Activated CD8-positive, alpha-beta memory T cell treated with anti-CD3 and anti-CD28 coated beads, Interleukin-2, amount 50 U/mL, for 1 hour (primary cell): ENCODE data around the gene B3GALT5.

Experiments
- DNase-seq: peaks from one replicate; pipeline ENCODE4 v3.0.0-alpha.2; 2020; ENCODE audit errors: extremely low read depth

Gene B3GALT5

DNA sequence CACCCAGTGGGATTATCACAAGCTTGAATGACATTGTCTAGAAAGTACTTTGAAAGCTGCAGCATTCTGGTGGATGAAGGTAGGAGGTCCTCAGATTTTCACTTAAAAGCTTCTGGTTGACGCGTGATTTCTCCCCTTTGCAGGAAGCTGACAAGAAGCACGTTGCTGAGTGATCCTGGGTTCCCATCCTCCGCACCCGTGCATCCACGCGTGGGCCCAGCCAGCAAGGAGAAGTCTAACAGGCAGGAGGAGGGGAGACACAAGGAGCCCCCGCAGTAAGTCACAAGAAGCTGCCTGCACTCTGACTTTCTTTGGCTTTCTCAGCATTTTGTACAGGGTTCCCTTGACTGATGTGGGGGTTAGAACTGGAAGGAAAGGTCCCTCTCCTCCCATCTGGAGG, 7.8 kb upstream of the B3GALT5 start:
- DNase-seq, result no peak

DNA sequence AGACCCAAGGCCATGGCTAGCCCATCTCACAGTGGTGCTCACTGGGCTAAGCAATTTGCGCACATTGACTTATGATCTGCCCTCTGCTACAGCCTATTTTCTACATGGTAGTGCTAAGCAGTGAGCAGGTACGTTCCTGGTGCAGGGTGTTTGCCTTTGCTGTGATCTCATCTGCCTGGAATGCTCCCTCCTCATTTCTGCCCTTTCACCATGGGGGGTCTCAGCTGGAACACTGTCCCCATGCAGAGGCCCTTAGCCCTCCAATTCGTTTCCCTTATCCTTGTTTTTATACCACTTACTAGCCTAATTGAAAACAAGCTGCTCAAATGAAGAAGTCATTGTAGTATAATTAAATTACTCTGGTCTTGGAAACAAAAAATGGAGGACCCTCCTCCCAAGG, 2.0 kb upstream of the B3GALT5 start:
- DNase-seq, result no peak

DNA sequence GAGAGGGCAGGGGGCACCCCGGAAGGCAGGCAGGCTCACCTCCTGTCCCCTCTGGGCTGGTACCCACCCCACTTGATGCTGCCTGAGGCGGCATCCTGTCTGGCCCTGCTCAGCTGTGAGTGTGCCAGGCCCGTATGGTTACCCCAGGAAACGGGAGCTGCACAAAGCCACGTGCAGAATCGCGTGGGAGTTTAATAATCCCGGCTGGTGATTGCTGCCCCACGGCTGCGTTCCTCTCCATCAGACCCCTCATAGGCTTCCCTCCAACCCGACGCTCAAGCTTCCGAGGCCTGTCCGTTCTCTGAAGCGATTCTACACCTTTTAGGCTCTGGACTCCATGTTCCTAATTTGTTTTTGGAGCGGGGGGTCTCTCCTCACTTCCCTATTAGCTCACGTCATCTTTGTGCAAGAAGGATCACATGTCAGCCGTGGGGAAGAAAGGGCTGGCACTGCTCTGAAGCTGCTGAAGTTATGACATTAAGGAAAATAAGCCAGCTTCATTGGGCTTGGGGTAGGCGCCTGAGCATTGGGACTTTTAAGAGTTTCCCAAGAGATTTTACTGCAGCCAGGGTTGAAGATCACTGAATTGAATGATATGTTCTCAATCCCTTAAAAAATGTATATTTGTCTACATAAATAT, 1.1 kb upstream of the B3GALT5 start:
- DNase-seq, result no peak

DNA sequence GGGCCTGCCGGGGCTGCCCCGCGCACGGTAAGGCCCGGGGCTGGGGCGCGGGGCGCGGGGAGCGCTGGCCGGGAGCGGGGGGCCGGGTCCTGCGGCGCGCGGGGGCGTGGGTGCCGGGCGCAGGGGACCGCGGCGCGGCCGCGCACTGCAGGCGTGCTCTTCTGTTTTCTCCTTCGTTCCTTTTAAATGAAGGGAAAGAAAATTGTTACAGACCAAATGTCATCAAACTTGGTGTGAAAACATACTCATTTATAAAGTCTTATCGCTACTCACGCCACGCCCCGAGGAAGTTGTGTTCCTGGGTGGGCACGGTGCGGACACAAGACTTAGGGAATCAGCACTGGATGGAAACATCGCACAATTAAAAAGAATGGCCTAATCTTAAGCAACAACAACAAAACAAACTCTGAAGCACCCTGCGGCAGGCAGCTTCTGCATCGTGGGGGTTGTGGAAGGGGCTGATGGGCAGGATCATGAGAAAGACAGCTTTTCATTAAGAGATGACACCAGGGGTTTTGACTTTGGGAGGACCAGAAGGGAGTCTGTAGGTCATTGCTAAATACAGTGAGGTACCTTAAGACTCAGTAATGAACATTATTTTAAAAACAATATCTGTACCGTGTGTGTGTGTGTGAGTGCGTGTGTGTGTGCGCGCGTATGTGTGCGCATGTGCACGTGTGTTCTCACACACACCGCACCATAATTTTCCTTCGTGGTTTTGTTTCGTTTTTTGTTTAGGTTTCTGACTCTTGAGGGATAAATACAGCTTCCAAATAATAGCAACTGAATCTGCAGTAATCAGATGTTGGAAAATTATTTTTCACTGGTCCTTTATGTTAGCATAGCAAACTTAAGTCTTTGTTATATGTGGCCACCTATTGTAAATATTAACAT, 548 bp downstream of the B3GALT5 start:
- DNase-seq, result no peak

DNA sequence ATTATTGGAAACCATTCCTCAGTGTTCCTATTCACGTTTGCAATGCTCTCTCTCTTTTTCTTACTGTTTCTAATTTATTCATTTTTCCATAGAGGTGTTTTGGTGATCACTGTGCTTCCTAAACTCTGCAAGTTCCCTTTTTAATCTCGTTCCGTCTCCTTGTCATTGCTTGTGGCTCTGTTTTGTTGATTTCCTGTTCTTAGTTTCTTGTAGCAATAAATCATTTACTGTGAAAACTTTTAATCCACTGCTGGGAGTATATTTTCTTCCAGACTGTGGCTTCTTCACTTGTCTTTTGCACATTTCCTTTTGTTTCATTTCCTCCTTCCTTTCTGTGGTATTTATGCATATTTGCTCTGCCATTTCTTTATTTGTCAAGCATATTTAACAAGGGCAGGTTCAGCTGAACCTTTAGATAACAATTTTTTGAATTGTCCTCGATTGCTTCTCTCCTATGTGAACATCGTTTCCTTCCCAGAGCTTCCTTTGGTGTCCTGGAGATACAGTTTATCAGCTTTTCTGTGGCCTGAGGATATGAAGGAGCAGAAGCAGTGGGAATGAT, 3.6 kb downstream of the B3GALT5 start:
- DNase-seq, result no peak

DNA sequence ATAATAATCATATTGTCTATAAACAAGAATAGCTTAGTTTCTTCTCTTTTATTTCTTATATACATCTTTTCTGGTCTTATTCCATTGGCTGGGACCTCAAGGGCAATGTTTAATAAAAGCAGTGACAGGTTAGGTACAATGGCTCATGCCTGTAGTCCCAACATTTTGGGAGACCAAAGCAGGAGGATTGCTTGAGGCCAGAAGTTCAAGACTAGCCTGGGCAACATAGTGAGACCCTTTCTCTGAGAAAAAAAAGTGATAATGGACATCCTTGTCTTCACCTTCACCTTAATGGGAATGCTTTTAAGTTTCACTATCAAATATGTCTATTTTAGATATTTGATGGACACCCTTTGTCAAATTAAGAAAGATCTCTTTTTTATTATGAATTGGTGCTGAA, 8.1 kb downstream of the B3GALT5 start:
- no peak for DNase-seq

DNA sequence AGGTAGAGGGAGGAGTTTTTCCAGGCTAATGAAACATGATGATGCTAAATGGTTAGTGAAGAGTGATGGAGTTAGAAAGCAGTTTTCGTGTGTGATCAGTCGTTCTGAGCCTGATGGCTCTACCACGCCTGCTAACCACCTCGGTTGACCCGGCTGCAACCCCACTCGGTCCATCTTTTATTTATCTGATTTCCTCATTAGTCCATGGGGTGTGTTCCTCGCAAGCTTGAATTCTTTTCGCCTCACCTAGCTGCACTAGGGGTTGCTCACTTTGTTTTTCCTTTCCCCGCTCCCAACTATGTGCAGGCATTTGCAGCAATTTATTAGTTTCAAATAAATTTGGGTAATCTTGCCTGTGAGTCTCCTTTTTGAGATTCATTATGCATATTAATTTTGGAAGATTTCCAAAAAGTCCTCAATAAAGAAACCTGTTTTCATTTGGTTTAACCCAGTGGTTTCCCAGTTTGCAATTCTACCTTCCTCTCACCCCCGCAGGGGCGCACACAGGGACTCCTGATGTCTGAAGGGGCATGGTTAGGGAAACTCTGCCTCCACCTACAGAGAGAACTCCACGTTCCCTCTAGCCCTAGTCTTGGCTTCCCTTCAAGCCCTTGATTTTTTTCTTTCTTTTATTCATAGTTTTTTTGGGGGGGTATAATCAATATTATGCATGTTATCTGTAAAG, 12.6 kb downstream of the B3GALT5 start:
- no peak for DNase-seq

DNA sequence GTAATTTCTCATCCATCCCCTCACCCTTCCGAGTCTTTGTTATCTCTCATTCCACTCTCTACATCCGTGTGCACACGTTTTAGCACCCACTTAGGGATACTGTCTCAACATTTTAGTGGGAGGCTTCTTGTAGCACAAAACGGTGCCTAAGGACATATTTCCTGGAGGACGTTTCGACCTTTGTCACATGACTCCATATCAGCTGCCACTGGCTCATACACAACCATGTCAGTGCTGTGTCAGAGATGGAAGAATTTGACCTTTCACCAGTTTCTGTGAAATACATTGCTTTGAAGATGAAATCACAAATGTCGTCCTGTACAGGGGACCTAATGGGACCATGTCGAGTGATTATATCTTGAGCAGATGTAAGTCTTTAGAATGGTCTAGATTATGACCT, 15.6 kb downstream of the B3GALT5 start:
- DNase-seq, result no peak

DNA sequence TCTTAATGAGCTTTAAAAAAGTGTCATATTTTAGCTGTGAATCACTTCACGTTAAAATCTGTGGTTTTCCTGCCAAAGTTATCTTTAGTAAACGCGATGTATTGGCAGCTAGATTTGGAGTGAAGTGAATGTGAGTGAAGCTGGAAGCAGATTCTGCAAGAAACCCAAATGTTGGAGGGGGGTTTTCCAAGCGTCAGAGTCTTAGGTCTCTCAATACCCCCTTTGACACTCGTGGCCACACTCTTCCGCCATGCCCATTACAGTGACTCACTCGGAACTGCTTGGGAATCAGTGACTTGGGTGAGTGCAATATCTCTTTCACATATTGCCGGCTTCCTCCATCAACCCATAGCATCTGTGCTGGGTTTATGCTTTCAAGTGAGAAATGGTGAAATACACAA, 17.5 kb downstream of the B3GALT5 start:
- no peak for DNase-seq

DNA sequence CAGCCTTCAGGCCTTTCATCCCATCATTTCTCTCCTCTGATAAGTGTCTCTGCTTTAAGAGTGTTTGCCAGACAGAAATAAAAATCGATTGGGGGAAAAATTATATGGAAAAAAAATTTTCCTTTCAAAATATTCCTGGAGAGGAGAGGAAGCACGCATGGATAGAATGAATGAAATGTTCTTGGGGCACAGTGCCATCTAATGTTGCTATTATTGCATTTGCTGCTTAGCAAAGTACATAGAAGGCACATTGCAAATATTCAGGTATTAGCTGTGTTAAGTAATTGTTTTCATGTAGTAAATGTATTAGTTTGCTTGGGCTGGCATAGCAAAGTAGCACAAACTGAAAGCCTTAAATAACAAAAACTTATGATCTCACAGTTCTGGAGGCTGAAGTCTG, 18.1 kb downstream of the B3GALT5 start:
- DNase-seq, result no peak

DNA sequence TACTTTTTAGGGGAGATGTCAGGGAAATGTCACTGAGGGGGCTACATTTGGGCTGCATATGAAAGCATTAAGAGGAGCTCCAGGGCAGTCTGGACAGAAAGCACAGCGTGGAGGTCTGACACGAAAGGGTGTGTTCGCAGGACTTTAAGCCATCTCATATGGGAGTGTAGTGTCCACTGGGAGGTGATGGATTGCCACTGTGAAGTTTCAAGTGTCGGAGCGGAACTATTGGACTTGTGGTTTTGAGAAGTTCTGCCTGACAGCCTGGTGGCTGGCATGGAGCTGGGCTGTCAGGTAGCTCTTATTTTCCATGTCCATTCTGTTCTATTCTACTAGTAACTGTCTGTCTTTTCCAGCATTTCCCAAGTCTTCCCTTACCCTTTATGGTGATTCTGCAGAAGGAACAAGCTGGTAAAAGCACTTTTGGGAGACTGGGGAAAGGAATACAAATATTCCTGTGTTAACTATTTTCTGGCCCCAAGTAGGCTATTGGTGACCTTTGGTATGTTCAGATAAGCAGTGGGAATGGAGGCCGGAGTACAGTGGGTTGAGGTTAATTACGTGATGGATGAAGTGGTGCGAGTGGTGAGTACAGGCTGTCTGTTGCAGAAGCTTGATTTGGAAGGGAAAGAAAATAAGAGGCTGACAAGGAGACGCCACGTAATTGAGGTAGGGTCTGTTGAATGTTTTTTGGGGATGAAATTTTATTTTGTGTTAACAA, 19.3 kb downstream of the B3GALT5 start:
- DNase-seq, result no peak

DNA sequence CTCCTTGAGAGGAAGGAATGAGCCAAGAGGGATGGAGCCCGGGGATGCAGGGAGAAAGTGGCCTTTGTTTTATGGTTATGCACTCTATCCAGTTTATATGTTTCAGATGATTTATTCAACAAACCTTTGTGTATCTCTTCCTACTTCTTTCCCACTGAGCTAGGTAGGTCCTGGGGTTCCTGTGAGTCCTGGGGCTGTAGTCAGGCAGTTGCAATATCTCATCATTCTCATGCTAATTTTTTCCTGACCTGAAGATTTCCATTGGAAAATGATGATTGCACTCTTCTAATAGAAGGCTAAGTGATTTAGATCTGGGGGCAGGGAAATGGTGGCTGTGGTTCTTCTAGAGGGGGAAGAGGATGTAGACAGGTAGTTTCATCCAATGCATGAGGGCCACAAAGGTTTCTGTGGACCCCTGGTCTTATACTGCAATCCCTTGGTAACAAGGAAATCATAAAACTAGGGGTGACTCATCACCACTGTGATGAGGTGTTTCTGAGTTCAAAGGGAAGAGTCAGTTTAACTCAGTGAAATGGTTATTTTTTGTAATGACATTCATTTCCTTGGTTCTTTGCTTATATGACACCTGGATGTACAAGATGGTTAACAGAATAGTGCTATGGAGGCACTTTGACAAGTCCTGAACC, 20.2 kb downstream of the B3GALT5 start:
- no peak for DNase-seq

DNA sequence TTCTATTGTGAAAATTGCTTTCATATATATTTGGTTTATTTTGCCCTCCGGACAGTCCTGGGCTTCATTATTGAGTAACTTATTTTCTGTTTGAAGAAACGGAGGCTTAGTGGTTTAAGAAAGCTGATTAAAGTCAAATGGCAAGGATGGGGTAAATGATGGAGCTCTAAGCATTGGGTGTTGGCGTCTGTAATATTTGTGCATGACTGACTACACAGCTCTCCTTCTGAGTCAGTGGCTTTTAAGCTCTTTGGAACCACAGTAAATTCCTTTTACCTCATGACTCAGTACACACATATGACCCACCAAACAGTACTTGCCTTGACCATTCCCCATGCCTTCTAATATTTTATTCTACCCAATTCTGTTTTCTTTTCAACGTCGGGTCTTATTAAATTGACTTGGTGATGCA, 21.0 kb downstream of the B3GALT5 start:
- no peak for DNase-seq

DNA sequence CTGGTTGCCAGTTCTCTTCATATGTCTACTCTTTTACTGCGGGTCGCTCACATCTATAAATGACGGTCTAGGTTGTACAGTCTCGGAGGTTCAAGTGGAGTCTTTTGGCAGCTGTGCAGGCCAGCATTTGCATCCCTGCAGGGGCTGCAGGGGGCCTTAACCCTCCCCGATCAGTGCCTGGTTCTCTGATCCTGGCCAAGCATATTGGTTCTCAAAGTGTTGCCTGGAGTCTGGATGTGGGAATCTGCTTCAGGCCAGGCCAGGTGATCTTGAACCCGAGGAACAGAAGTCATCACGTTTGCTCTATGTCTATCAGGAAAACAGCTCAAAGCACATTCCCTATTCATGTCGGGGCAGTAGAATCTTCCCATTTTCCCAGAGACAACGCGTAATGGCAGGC, 21.8 kb downstream of the B3GALT5 start:
- no peak for DNase-seq

DNA sequence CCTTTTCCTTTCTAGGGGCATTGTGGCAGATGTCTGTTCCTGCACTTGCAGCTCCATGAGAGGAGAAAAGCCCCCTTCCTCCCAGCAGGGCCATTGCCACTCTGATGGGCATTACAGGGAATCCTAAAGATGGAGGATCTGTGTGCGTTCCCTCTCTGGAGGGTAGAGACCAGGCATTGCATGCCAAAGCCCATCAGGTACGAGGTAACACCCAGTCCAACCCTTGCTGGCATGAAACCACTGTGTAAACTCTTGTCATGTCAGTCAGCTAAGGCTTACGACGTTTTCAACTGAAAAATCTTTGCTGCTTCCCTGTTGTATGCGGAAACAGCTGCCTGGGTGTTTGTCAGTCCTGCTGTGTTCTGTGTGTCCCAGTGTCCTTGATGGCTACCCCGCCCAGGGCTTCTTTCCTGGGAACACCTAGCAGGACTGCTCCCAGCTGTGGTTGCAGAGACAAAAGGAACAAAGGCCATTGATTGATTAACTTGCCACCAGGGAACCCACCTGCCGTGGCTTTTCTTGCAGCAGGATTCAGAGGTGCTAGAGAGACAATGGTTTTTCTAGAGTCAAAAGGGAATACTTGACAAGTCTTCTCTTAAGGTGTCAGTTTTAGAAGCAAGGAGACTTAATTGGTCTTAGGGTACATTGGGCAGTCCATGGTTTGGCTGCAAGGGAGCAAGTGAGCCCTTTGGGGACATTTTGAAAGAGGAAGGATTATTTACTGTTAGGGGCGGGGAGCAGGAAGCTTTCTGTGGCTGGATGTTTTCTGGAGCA, 24.6 kb downstream of the B3GALT5 start:
- no peak for DNase-seq

DNA sequence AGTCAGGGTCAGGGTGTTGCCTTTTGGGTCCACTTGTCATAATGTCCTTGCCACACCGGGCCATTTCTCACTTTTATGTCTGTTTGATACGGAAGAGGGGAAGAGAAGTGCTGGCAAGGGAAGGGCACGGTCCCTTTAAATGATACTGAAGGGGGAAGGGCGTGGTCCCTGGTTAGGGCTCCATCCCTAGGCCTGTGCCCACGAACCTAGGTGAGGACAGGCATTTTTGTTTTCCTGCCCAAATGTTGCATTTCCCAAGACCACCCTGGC, 25.2 kb downstream of the B3GALT5 start:
- DNase-seq, result no peak

DNA sequence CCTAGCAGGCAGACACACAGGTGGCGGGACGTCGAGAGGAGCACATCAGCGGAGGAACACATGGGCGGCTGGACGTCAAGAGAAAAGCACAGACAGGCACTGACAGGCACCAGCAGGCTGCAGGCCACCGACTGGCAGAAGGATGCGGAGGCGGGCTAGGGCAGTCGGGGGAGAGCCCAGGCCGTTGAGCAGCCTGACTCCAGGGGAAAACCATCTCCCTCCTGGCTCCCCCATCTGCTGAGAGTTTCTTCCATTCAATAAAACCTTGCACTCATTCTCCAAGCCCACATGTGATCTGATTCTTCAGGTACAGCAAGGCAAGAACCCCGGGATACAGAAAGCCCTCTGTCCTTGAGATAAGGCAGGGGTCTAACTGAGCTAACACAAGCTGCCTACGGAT, 25.5 kb downstream of the B3GALT5 start:
- no peak for DNase-seq

DNA sequence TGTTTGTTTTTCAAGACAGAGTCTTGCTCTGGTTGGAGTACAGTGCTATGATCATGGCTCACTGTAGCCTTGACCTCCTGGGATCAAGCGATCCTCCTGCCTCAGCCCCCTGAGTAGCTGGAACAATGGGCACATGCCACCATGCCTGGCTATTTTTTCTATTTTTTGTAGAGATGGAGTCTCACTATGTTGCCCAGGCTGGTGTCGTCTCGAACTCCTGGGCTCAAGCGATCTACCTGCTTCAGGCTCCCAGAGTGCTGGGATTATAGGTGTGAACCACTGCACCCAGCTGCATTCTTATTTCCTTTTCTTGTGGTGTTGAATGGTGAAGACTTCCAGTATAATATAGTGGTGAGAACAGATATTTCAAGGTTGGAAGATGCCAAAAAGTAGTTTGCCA, 28.0 kb downstream of the B3GALT5 start:
- DNase-seq, result no peak

DNA sequence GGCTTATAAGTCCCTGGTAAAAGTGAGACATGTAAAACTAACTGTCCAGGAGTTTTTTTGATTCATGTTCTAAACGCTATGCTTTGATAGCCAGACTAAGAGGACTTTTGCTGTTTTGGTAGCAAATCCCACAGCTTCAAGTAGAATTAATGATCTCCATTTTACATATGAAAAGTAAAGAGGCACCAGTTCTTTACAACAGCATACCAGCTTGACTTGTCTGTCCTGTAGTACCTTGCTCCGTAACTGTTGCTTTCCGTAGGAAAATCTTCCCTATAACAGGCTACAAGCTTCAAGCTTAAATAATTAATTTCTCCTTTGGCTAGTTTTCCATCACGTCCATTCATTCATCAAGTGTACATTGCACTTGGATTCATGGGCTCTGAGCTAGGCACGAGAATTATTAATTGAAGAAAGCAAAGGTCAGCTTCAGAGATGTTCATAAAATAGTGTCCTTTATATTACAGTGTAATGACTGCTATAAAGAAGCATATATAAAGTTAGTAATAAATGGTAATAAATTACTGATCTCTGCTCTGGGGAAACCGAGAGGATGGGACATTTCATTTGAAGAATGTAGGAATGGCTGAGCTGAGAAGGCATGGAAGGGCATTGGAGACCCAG, 29.2 kb downstream of the B3GALT5 start:
- no peak for DNase-seq

DNA sequence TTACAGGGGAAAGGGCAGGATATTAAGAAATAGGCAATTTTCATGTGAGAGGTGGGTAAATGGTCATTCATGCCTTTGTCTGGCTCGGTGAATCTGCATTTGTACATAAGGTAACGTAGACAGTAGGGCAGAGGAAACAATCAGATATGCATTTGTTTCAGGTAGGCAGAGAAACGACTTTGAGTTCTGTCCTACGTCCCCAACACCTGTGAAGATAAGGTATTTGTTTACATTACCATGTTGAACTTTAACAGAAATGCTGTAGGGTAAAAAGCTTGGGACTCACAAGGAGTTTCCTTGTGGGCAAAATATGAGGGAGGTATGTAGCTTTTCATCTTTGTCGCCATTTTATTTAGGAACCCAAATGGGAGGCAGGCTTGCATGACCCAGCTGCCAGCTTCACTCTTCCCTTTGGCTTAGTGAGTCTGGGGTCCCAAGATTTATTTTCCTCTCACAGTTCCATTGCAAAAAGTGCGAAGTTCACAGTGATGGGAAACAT, 31.4 kb downstream of the B3GALT5 start:
- no peak for DNase-seq
